HAP-1 (cell line): Measurements from ENCODE around the gene AP3S2.
"Not testable (repeated sequence)": the region's sequence is repeated elsewhere in the genome, so short reads cannot be mapped to it uniquely, and the experiment has no call there.

Experiments
- DNase-seq, 2 experiments: peaks; one replicate each; pipeline ENCODE4 v3.0.0-alpha.2; 2016 to 2020; ENCODE audit warnings: low spot score in 2 of 2
- H3K27me3 ChIP-seq: fragments of 250-450 bp; sonication (Bioruptor Pico); 2 replicates; pipeline ENCODE4 v1.5.1; 2020; ENCODE audit warnings: low read depth, mild to moderate bottlenecking, moderate library complexity
- H3K36me3 ChIP-seq: fragments of 250-450 bp; sonication (Bioruptor Pico); replicated peaks from 2 replicates; pipeline ENCODE4 v1.5.1; 2020; ENCODE audit warnings: mild to moderate bottlenecking
- H3K4me1 ChIP-seq: fragments of 250-450 bp; sonication (Bioruptor Pico); 2 replicates; pipeline ENCODE4 v1.5.1; 2020; ENCODE audit warnings: mild to moderate bottlenecking
- H3K4me3 ChIP-seq: fragments of 250-450 bp; sonication (Bioruptor Pico); 2 replicates; pipeline ENCODE4 v1.5.1; 2020; ENCODE audit warnings: mild to moderate bottlenecking, moderate library complexity
- H3K9me3 ChIP-seq: fragments of 250-450 bp; sonication (Bioruptor Pico); 2 replicates; pipeline ENCODE4 v1.5.1; 2020; ENCODE audit warnings: mild to moderate bottlenecking, moderate library complexity
- in situ Hi-C: fragments of 300-500 bp; cut with MboI; formaldehyde crosslinking; loops from 3 replicates; pipeline ENCODE4 v1.14.3; 2020; ENCODE audit warnings: low sequenced_read_pairs, inconsistent platforms, mixed read lengths

AP3S2 gene

GRCh38 chr15:89783861-89784685 is 109.7 kb downstream of the AP3S2 start:
- Histone ChIP-seq H3K4me3 (no peak overlapping the region), H3K27me3 (no peaks in the 10 kb centered on the region), H3K4me1 (no peaks in the 10 kb centered on the region), H3K36me3 (no peaks in the 10 kb centered on the region), H3K9me3 (no peaks in the 10 kb centered on the region)
- no peak for DNase-seq
- in situ Hi-C loops, result loop anchor here (10.0 kb wide), 1 partner anchor 59 kb away; no protein-coding TSS in a partner anchor

DNA sequence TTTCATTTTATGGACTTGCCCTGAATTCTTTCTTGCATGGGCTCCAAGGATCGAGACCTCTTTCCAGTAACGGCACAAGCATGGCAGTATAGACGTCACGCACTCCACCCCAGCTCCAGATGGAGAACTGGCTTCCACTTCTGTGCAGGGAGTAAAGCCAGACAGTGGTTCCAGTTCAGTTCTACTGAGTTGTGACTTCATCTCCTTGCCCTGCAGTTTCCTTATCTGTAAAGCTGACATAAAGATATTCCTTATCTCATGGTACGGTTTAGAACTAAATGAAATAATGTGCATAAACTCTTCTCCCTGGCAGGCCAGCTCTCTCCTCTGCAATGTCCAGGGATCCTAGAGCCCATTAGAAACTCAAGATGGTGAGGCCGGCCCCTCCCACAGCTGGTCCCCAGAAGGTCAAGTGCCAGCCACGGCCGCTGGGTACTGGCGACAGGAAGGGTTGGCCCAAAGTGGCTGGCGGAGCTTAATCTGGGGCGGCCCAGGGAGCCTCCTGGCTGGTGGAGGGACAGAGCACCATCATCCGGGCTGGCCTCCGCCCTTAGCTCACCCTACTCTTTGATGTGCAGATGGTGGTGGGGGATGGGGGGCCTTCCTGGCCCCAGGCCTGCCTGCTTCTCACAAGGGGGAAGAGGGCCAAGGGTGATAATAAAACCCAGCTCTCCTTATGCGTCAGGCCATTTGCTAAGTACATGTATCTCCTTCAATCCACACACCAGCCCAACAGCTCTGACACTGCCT is 110.5 kb downstream of the AP3S2 start:
- in situ Hi-C loops, result loop anchor here (10.0 kb wide), 1 partner anchor 58 kb away; no protein-coding TSS in a partner anchor
- Histone ChIP-seq H3K4me3 (no peak overlapping the region), H3K36me3 (no peaks in the 10 kb centered on the region), H3K9me3 (no peaks in the 10 kb centered on the region), H3K27me3 (no peaks in the 10 kb centered on the region), H3K4me1 (no peaks in the 10 kb centered on the region)
- no peak for DNase-seq

DNA sequence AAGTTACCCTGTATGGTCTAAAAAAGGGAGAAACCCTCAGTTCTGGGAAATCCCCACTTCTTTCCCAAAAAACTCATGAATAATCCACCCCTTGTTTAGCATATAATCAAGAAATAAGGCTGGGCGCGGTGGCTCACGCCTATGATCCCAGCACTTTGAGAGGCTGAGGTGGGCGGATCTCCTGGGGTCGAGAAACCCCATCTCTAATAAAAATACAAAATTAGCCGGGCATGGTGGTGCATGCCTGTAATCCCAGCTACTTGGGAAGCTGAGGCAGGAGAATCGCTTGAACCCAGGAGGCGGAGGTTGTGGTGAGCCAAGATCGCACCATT is 111.2 kb downstream of the AP3S2 start:
- in situ Hi-C loops, result loop anchor here (10.0 kb wide), 1 partner anchor 58 kb away; no protein-coding TSS in a partner anchor
- not testable (repeated sequence) for H3K36me3 ChIP-seq, H3K9me3 ChIP-seq, H3K4me1 ChIP-seq, H3K4me3 ChIP-seq, H3K27me3 ChIP-seq, DNase-seq

- in situ Hi-C loops, result loop anchor here (10.0 kb wide), 1 partner anchor 57 kb away; no protein-coding TSS in a partner anchor
- DNase-seq, result no peak
- Histone ChIP-seq H3K36me3 (no peaks in the 10 kb centered on the region), H3K4me3 (no peak overlapping the region), H3K27me3 (no peaks in the 10 kb centered on the region), H3K4me1 (no peaks in the 10 kb centered on the region), H3K9me3 (no peaks in the 10 kb centered on the region)
Measured at GRCh38 chr15:89781891-89782618, 111.7 kb downstream of the AP3S2 start.

DNA sequence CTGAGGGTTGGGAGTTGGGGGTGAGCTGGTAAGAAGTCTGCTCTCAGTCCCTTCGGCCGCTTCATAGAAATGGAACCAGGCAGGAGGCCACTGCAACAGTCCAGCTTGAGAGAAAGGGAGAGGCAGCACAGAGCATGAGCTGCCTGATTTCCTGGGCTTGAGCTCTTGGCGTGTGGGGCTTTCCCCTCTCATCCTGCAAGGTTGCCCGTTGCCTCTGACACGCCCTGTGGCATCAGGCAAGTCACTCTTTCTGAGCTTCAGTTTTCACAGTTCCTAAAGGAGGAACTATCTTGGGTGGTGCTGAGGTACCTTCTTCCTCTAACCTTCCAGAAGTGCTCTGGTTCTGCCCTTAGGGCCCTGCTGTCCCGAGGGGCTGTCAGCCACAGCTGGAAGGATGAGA is 112.7 kb downstream of the AP3S2 start:
- peaks cover 3% of the 10 kb centered on the region for H3K4me1 ChIP-seq
- H3K4me3 ChIP-seq, result no peak overlapping the region
- DNase-seq, result no peak
- no peaks in the 10 kb centered on the region for H3K36me3 ChIP-seq
- H3K9me3 ChIP-seq, result no peaks in the 10 kb centered on the region
- H3K27me3 ChIP-seq, result no peaks in the 10 kb centered on the region
- in situ Hi-C loops, result loop anchor here (10.0 kb wide), 1 partner anchor 56 kb away; no protein-coding TSS in a partner anchor

GRCh38 chr15:89780601-89781000 is 113.2 kb downstream of the AP3S2 start:
- Histone ChIP-seq H3K27me3 (no peaks in the 10 kb centered on the region), H3K36me3 (no peaks in the 10 kb centered on the region), H3K9me3 (no peaks in the 10 kb centered on the region), H3K4me1 (peaks cover 3% of the 10 kb centered on the region), H3K4me3 (no peak overlapping the region)
- in situ Hi-C loops, result loop anchor here (10.0 kb wide), 1 partner anchor 56 kb away; no protein-coding TSS in a partner anchor
- no peak for DNase-seq
